ENCODE measurements around the gene WHRN. TPM values are rescaled to one million over a fixed set of nuclear protein-coding genes. Genes with fewer than 3 reads are reported as not detected.

The WHRN gene
- total RNA-seq, 1 donor from 2014 or later = 5.2 TPM

DNA sequence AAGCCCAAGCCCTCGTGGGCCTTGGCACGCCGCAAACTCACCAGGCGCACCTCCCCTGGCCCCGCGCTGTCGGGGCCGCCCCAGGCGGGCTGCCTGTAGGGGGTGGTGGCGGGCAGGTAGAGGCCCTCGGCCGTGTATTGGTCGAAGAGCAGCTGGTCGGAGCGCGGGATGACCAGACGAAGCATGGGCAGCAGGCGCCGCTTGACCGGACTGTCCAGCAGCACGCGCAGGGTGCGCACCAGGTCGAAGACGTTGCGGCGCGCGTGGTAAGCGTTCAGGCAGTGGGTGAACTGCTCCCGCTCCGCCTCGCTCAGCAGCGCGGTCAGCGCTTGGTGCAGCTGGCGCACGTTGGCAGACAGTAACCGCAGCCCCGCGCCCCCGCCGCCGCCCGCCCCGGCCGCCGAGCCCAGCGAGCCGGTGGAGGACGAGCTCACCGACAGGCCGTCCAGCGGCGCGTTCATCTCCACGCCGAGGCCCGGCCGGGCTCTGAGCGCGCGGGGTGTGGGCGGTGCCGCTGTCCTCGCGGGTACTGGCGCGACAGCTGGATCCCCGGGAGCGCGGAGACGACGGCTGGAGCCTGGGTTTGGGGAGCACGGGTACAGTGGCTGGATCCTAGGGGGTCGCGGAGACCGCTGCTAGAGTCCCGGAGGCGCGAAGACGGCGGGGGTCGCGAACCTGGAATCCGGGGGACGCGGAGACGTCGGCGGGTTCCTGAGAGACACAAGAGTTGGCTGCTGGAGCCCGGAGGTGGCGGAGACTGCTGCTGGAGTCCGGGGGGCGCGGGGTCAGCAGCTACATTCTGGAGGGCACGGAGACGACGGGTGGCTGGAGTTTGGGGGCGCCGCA lies 709 bp downstream of the WHRN start:
- DNase-seq (ENCODE audit: low read depth) = no peak
- peak overlapping the region; percentile 67 for H3K4me3 ChIP-seq (ENCODE audit: low read depth, low read length)
- TF ChIP-seq, protein P1, sequence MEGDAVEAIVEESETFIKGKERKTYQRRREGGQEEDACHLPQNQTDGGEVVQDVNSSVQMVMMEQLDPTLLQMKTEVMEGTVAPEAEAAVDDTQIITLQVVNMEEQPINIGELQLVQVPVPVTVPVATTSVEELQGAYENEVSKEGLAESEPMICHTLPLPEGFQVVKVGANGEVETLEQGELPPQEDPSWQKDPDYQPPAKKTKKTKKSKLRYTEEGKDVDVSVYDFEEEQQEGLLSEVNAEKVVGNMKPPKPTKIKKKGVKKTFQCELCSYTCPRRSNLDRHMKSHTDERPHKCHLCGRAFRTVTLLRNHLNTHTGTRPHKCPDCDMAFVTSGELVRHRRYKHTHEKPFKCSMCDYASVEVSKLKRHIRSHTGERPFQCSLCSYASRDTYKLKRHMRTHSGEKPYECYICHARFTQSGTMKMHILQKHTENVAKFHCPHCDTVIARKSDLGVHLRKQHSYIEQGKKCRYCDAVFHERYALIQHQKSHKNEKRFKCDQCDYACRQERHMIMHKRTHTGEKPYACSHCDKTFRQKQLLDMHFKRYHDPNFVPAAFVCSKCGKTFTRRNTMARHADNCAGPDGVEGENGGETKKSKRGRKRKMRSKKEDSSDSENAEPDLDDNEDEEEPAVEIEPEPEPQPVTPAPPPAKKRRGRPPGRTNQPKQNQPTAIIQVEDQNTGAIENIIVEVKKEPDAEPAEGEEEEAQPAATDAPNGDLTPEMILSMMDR (conservative IDR thresholded peaks at IDR 0.05; ENCODE audit: low read depth, low read length) = peak; percentile 60

- TF ChIP-seq, protein P1 (conservative IDR thresholded peaks at IDR 0.05; ENCODE audit: low read depth, low read length) = no peak
- peak overlapping the region; percentile 67 for H3K4me3 ChIP-seq (ENCODE audit: low read depth, low read length)
- no peak for DNase-seq (ENCODE audit: low read depth)
Measured at GRCh38 chr9:114503522-114504340, 1.5 kb downstream of the WHRN start.

- no peak for DNase-seq (ENCODE audit: low read depth)
- TF ChIP-seq, protein P1 (conservative IDR thresholded peaks at IDR 0.05; ENCODE audit: low read depth, low read length) = no peak
- H3K4me3 ChIP-seq (ENCODE audit: low read depth, low read length) = peak overlapping the region; percentile 67
Measured at GRCh38 chr9:114503009-114503408, 2.3 kb downstream of the WHRN start.

GRCh38 chr9:114501796-114502682 lies 3.2 kb downstream of the WHRN start:
- H3K4me3 ChIP-seq (ENCODE audit: low read depth, low read length) = peak overlapping the region; percentile 42
- DNase-seq (ENCODE audit: low read depth) = no peak
- TF ChIP-seq, protein P1 (conservative IDR thresholded peaks at IDR 0.05; ENCODE audit: low read depth, low read length) = no peak

DNA sequence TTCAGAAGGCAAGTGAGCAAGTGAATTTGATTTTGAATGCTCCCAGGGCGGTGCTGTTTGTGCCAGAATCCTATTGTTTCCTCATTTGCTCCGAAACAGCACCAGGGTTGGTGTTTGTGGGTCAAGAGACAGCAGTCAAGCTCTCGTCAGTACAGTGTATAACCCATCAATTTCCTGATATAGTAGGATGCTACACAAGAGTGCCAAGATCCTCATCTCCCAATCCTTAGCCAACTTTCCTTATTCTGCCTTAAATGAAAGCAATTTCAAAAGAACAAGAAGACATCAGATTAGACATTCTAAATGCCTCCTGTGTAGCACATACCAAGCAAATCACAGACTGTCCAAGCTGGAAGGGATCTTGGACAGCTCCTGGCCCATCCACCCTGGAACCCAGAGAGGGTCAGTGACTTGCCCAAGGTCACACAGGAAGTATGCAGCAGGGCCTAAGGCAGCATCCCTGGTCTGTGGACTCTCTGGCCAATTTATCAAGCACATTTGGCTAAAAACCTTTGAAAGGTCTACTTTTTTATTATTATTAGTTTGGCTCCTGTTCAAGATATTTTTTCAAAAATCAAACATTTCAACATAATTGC lies 4.5 kb downstream of the WHRN start:
- TF ChIP-seq, protein P1 (conservative IDR thresholded peaks at IDR 0.05; ENCODE audit: low read depth, low read length) = no peak
- DNase-seq (ENCODE audit: low read depth) = no peak

More for the DNA sequence above, 4.5 kb downstream of the WHRN start:
- H3K4me3 ChIP-seq (ENCODE audit: low read depth, low read length) = no peak overlapping the region

Data from epithelial cell of proximal tubule (primary cell).